ENCODE data around the gene SERAC1.

The SERAC1 gene

GRCh38 chr6:158124288-158124687 is 43.8 kb downstream of the SERAC1 start:
- TF ChIP-seq CTCF (IDR thresholded peaks at IDR 0.05; ENCODE audit: low read length) (no peak), EZH2 (IDR thresholded peaks at IDR 0.05; ENCODE audit: borderline replicate concordance, low read length) (no peak)
- no peak overlapping the region for H3K27ac ChIP-seq (ENCODE audit: low read depth, low read length, poor library complexity, severe bottlenecking)

GRCh38 chr6:158122048-158122447 is 46.0 kb downstream of the SERAC1 start:
- Histone ChIP-seq H3K4me1 (ENCODE audit: insufficient read depth, low read length, severe bottlenecking) (no peaks in the 10 kb centered on the region), H4K20me1 (ENCODE audit: insufficient read depth, low read length) (no peaks in the 10 kb centered on the region), H3K4me3 (ENCODE audit: low read depth, low read length, poor library complexity, severe bottlenecking) (no peak overlapping the region), H2AFZ (ENCODE audit: low read length) (no peak overlapping the region), H3K27me3 (ENCODE audit: insufficient read depth, low read length) (no peaks in the 10 kb centered on the region), H3K27ac (ENCODE audit: low read depth, low read length, poor library complexity, severe bottlenecking) (no peak overlapping the region), H3F3A (ENCODE audit: insufficient read depth, low read length) (no peaks in the 10 kb centered on the region), H3K9ac (ENCODE audit: low read length) (no peak overlapping the region), H3K4me2 (ENCODE audit: low read length) (no peak overlapping the region), H3K36me3 (ENCODE audit: insufficient read depth, low read length) (peaks cover 6% of the 10 kb centered on the region; the same call in 1 of the 2 replicates), H3K9me2 (ENCODE audit: low read depth, low read length) (no peaks in the 10 kb centered on the region), H3K9me3 (ENCODE audit: low read length) (no peaks in the 10 kb centered on the region), H3K79me2 (ENCODE audit: insufficient read depth, low read length) (no peaks in the 10 kb centered on the region)
- no peak for TF ChIP-seq CTCF (IDR thresholded peaks at IDR 0.05; ENCODE audit: low read length)
- no peak for TF ChIP-seq EZH2 (IDR thresholded peaks at IDR 0.05; ENCODE audit: borderline replicate concordance, low read length)

More at GRCh38 chr6:158124288-158124687, 43.8 kb downstream of the SERAC1 start:
- H3K4me2 ChIP-seq (ENCODE audit: low read length), result no peak overlapping the region
- H3K36me3 ChIP-seq (ENCODE audit: insufficient read depth, low read length), result peaks cover 6% of the 10 kb centered on the region; the same call in 1 of the 2 replicates
- no peaks in the 10 kb centered on the region for H3K27me3 ChIP-seq (ENCODE audit: insufficient read depth, low read length)
- no peaks in the 10 kb centered on the region for H3F3A ChIP-seq (ENCODE audit: insufficient read depth, low read length)
- no peaks in the 10 kb centered on the region for H4K20me1 ChIP-seq (ENCODE audit: insufficient read depth, low read length)
- H3K4me1 ChIP-seq (ENCODE audit: insufficient read depth, low read length, severe bottlenecking), result no peaks in the 10 kb centered on the region
- no peak overlapping the region for H2AFZ ChIP-seq (ENCODE audit: low read length)
- H3K9me2 ChIP-seq (ENCODE audit: low read depth, low read length), result no peaks in the 10 kb centered on the region
- no peak overlapping the region for H3K4me3 ChIP-seq (ENCODE audit: low read depth, low read length, poor library complexity, severe bottlenecking)
- no peak overlapping the region for H3K9ac ChIP-seq (ENCODE audit: low read length)
- H3K79me2 ChIP-seq (ENCODE audit: insufficient read depth, low read length), result no peaks in the 10 kb centered on the region
- H3K9me3 ChIP-seq (ENCODE audit: low read length), result no peaks in the 10 kb centered on the region

- Histone ChIP-seq H4K20me1 (ENCODE audit: insufficient read depth, low read length) (no peaks in the 10 kb centered on the region), H3K9me2 (ENCODE audit: low read depth, low read length) (no peaks in the 10 kb centered on the region), H3K4me2 (ENCODE audit: low read length) (no peak overlapping the region), H3K79me2 (ENCODE audit: insufficient read depth, low read length) (no peaks in the 10 kb centered on the region), H3F3A (ENCODE audit: insufficient read depth, low read length) (no peaks in the 10 kb centered on the region), H3K27ac (ENCODE audit: low read depth, low read length, poor library complexity, severe bottlenecking) (no peak overlapping the region), H2AFZ (ENCODE audit: low read length) (no peak overlapping the region), H3K36me3 (ENCODE audit: insufficient read depth, low read length) (peaks cover 6% of the 10 kb centered on the region; the same call in 1 of the 2 replicates), H3K27me3 (ENCODE audit: insufficient read depth, low read length) (no peaks in the 10 kb centered on the region), H3K9me3 (ENCODE audit: low read length) (no peaks in the 10 kb centered on the region), H3K4me3 (ENCODE audit: low read depth, low read length, poor library complexity, severe bottlenecking) (no peak overlapping the region), H3K9ac (ENCODE audit: low read length) (no peak overlapping the region), H3K4me1 (ENCODE audit: insufficient read depth, low read length, severe bottlenecking) (no peaks in the 10 kb centered on the region)
- TF ChIP-seq CTCF (IDR thresholded peaks at IDR 0.05; ENCODE audit: low read length), result no peak
- no peak for TF ChIP-seq EZH2 (IDR thresholded peaks at IDR 0.05; ENCODE audit: borderline replicate concordance, low read length)
These were observed 46.7 kb downstream of the SERAC1 start for GRCh38 chr6:158121335-158121734.
